PC-3 (cell line): ENCODE results near the gene STIM1. TPM values are rescaled to one million over a fixed set of nuclear protein-coding genes. Genes with fewer than 3 reads are reported as not detected.

Experiments used
- ATAC-seq: fragments of 200-7000 bp; cut with Tn5 transposase; 2 replicates; pipeline ENCODE4 v1.9.1; 2020; ENCODE audit warnings: mild to moderate bottlenecking, moderate library complexity
- BruUV-seq: library from RNA; stranded (reverse); fragments of 400-500 nt; replicated peaks from 2 replicates; lab custom pipeline; 2021; lab: Mats Ljungman, UMichigan
- CTCF ChIA-PET: fragments of 300-600 bp; sonication (Branson Sonifier 250); formaldehyde crosslinking; loops from one replicate; lab custom pipeline; 2022; ENCODE audit warnings: antibody characterized with exemption; lab: Charles Lee
- POLR2A ChIA-PET: fragments of 300-600 bp; sonication (Branson Sonifier 250); formaldehyde crosslinking; loops from one replicate; lab custom pipeline; 2022; ENCODE audit warnings: antibody characterized with exemption; ENCODE audit not compliant: unreplicated experiment; lab: Charles Lee
- DNase-seq: peaks from one replicate; pipeline ENCODE4 v3.0.0-alpha.2; 2015
- H2AFZ ChIP-seq: fragments of 300-600 bp; sonication (generic); 2 replicates; pipeline ENCODE4 v1.6.0; 2016; ENCODE audit warnings: antibody characterized with exemption, low read length
- H3F3A ChIP-seq: fragments of 300-600 bp; sonication (generic); one replicate; pipeline ENCODE4 v1.6.0; 2017; ENCODE audit warnings: antibody characterized with exemption, low read length, control low read depth, mild to moderate bottlenecking; ENCODE audit not compliant: unreplicated experiment
- H3K27ac ChIP-seq: fragments of 300-600 bp; sonication (generic); 2 replicates; pipeline ENCODE4 v1.5.1; 2016; ENCODE audit warnings: mild to moderate bottlenecking, low read length
- H3K27me3 ChIP-seq: fragments of 300-600 bp; sonication (generic); 2 replicates; pipeline ENCODE4 v1.6.1; 2016; ENCODE audit warnings: low read length, mixed read lengths
- H3K36me3 ChIP-seq: fragments of 300-600 bp; sonication (generic); 2 replicates; pipeline ENCODE4 v1.6.1; 2016; ENCODE audit warnings: low read depth, mixed run types, low read length, mixed read lengths
- H3K4me1 ChIP-seq: fragments of 300-600 bp; sonication (generic); 2 replicates; pipeline ENCODE4 v1.5.1; 2016; ENCODE audit warnings: low read length; ENCODE audit not compliant: insufficient read depth
- H3K4me2 ChIP-seq: fragments of 300-600 bp; sonication (generic); 2 replicates; pipeline ENCODE4 v1.6.0; 2016; ENCODE audit warnings: low read length
- H3K4me3 ChIP-seq: fragments of 300-600 bp; sonication (generic); 2 replicates; pipeline ENCODE4 v1.5.1; 2016; ENCODE audit warnings: mild to moderate bottlenecking, low read length, mixed read lengths
- H3K79me2 ChIP-seq: fragments of 300-600 bp; sonication (generic); 2 replicates; pipeline ENCODE4 v1.6.1; 2017; ENCODE audit warnings: low read length, mixed read lengths
- H3K9ac ChIP-seq: fragments of 300-600 bp; sonication (generic); 2 replicates; pipeline ENCODE4 v1.6.0; 2016; ENCODE audit warnings: mild to moderate bottlenecking, low read length
- H3K9me2 ChIP-seq: fragments of 300-600 bp; sonication (generic); replicated peaks from 2 replicates; pipeline ENCODE4 v1.6.1; 2016; ENCODE audit warnings: mixed run types, low read length, mixed read lengths
- H3K9me3 ChIP-seq: fragments of 300-600 bp; sonication (generic); 2 replicates; pipeline ENCODE4 v1.6.1; 2016; ENCODE audit warnings: low read length, mixed read lengths
- H4K20me1 ChIP-seq: fragments of 300-600 bp; sonication (generic); 2 replicates; pipeline ENCODE4 v1.6.1; 2016; ENCODE audit warnings: low read length, mixed read lengths
- CTCF ChIP-seq: fragments of 300-600 bp; sonication (generic); conservative IDR thresholded peaks from 2 replicates; pipeline ENCODE4 v1.5.1; 2017; ENCODE audit warnings: antibody characterized with exemption, low read depth, mild to moderate bottlenecking, low read length
- EZH2 ChIP-seq: fragments of 300-600 bp; sonication (generic); IDR thresholded peaks from one replicate; pipeline ENCODE4 v1.6.1; 2017; ENCODE audit warnings: antibody characterized with exemption, mild to moderate bottlenecking, low read length; ENCODE audit not compliant: unreplicated experiment
- EZH2phosphoT487 ChIP-seq: fragments of 300-600 bp; sonication (generic); IDR thresholded peaks from 2 replicates; pipeline ENCODE4 v1.6.1; 2018; ENCODE audit warnings: mild to moderate bottlenecking, antibody characterized with exemption, low read length, borderline replicate concordance
- intact Hi-C: fragments of 100-400 bp; cut with micrococcal nuclease; formaldehyde crosslinking; loops from 2 replicates; pipeline ENCODE4 v1.9.0; 2023
- total RNA-seq: library from RNA; depleted of rRNA; stranded (reverse); fragments of >200 nt; gene quantifications from 2 replicates; pipeline ENCODE4 v1.2.3, GENCODE V29; 2014

STIM1 gene
- total RNA-seq, 1 experiment from 2014 or later, result 22.8 TPM

- Histone ChIP-seq H2AFZ (no peak overlapping the region), H4K20me1 (no peaks in the 10 kb centered on the region), H3K4me3 (no peak overlapping the region), H3K36me3 (no peaks in the 10 kb centered on the region), H3K4me2 (no peak overlapping the region), H3K27ac (no peak overlapping the region), H3K9me2 (no peaks in the 10 kb centered on the region), H3K4me1 (no peaks in the 10 kb centered on the region), H3K9ac (no peak overlapping the region), H3K79me2 (no peaks in the 10 kb centered on the region), H3K27me3 (no peaks in the 10 kb centered on the region), H3F3A (no peaks in the 10 kb centered on the region), H3K9me3 (no peaks in the 10 kb centered on the region)
- TF ChIP-seq CTCF (no peak), EZH2phosphoT487 (no peak), EZH2 (no peak)
- ATAC-seq (no peak), DNase-seq (no peak)
- POLR2A ChIA-PET, result no interaction called here
- intact Hi-C loops, result no loop called here
- CTCF ChIA-PET, result no interaction called here
- BruUV-seq, result no TSS peak
Observed at GRCh38 chr11:4041731-4042391, 186.4 kb downstream of the STIM1 start.

GRCh38 chr11:4044976-4045646 is 189.6 kb downstream of the STIM1 start:
- peak; percentile 61 for ATAC-seq

More at GRCh38 chr11:4044976-4045646, 189.6 kb downstream of the STIM1 start:
- no peaks in the 10 kb centered on the region for H3K9me2 ChIP-seq
- POLR2A ChIA-PET, result no interaction called here
- no peak overlapping the region for H3K4me3 ChIP-seq
- intact Hi-C loops, result no loop called here
- DNase-seq, result no peak
- no peak overlapping the region for H2AFZ ChIP-seq
- H3K9ac ChIP-seq, result no peak overlapping the region
- TF ChIP-seq EZH2phosphoT487 (no peak), CTCF (no peak), EZH2 (no peak)
- H3K4me1 ChIP-seq, result no peaks in the 10 kb centered on the region
- BruUV-seq, result no TSS peak
- H3K27me3 ChIP-seq, result no peaks in the 10 kb centered on the region
- no peak overlapping the region for H3K27ac ChIP-seq
- no peaks in the 10 kb centered on the region for H4K20me1 ChIP-seq
- no peak overlapping the region for H3K4me2 ChIP-seq
- H3K79me2 ChIP-seq, result no peaks in the 10 kb centered on the region
- CTCF ChIA-PET, result no interaction called here
- H3F3A ChIP-seq, result no peaks in the 10 kb centered on the region
- no peaks in the 10 kb centered on the region for H3K36me3 ChIP-seq
- no peaks in the 10 kb centered on the region for H3K9me3 ChIP-seq
